ENCODE data around the gene FER.

- TF ChIP-seq CTCF (IDR thresholded peaks at IDR 0.05) = no peak
- TF ChIP-seq POLR2A (IDR thresholded peaks at IDR 0.05) = no peak
Measured at GRCh38 chr5:109080481-109080880, 332.8 kb downstream of the FER start.
